Measurements from ENCODE around the gene CFDP1.

CFDP1 gene

DNA sequence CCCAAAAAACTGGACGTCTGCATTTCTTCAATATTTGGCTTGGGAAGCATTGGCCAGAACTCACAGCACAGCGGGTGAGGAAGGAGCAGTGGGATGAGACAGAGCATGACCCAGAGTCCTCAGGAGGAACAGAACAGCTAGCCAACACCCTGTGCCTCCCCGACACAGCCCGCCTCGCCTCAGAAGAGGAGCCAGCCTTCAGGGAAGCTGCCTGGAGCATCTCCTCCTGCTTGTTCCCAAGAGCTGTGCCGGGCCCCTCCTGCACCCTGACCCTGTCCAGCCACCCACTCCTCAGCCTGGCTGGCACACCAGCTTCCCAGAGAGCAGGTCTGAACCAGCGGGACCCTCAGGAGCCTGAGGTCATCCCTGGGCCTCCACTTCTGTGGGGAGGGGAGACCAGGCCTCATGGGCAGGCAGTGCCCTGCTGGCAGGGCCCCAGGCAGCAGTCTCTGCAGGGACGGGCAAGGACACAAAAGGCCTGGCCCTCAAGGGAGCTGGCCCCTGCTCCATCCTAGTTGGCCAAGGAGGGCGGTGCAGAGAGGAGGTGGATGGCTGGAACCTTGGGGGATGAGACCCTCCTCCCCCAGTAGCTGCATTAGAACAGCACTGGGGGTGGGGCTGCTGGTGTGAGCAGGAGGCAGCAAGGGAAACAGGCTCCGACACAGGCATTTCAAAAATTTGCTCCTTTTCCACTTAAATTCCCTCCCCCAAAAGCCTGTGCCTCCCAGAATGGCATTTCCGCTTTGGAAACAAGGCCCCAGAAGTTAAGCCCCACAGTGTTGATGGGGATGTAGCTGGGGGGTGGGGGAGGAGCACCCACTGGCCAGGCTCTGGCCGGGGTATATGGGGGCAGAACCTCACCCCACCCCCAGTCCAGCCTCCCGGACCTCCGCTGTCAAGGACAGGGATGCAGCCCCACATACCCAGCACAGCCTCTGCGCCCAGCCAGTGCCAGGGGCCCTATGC, 180.1 kb downstream of the CFDP1 start:
- DNase-seq (ENCODE audit: low read depth in 1 of 2, low spot score in 1 of 2): no peak

- DNase-seq (ENCODE audit: low read depth in 1 of 2, low spot score in 1 of 2): no peak
Measured at GRCh38 chr16:75252049-75252864, 181.0 kb downstream of the CFDP1 start.

DNA sequence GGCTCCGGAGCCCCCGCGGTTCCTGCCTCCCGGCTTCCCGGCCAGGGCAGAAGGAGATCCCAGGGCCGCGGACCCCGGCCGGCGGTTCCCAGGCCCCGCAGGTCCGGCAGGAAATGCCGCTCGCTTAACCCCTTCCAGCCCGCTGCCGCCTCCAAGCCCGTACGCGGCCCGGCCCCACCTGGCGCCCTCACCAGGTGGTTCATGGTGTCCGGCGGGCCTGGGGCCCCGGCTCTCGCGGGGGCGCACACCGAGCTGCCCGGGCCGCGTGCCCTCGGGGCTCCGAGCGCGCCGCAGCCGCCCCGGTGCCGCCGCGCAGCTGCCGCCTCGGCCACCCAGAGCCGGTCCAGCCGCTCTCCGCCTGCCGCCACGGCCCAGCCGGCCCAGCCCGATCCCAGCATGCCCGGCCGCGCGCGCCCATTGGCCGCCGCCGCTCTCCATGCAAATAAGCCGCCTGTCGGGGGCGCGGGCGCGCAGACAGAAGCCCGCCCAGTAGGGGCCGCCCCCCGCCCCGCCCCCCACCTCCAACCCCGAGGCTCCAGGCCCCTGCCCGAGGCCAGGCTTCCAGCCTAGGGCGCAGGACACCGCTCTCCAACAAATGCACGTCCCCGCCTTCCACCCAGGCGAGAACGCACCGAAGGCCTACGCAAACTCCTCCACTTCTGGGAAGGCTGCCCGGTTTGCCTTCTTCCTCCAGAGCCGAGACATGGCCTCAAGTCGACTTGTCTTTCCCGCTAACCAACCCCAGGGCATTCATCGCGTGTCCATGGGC, 181.8 kb downstream of the CFDP1 start, which contains the start of gene BCAR1:
TSS of gene BCAR1 (minus strand) at position 345 of the 769 bp plus-strand sequence. CDS start at position 203, 142 bp downstream.
- no peak for DNase-seq (ENCODE audit: low read depth in 1 of 2, low spot score in 1 of 2)

- no peak for DNase-seq (ENCODE audit: low read depth in 1 of 2, low spot score in 1 of 2)
Measured at GRCh38 chr16:75250809-75251279, 182.5 kb downstream of the CFDP1 start.

- no peak for DNase-seq (ENCODE audit: low read depth in 1 of 2, low spot score in 1 of 2)
Measured at GRCh38 chr16:75250089-75250808, 183.1 kb downstream of the CFDP1 start.

DNA sequence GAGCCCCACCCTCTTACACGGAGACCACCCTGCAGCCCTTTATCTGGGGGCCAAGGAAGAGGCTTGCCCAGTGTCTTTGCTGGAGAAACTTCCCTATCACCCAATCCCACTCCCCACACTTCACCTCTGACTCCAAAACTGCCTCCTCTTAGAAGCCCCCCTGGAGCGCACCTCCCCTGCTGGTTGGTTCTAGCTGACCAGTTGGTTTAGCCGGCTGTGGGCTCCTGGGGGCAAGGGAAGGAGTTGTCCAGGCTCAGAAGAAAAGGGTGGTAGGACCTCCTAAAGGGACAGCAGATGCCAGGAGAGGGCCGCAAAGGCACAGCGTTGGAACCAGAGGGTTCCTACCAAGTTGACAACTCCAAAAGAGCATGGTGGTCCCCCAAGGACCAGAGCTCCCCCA, 183.9 kb downstream of the CFDP1 start:
- no peak for DNase-seq (ENCODE audit: low read depth in 1 of 2, low spot score in 1 of 2)

DNA sequence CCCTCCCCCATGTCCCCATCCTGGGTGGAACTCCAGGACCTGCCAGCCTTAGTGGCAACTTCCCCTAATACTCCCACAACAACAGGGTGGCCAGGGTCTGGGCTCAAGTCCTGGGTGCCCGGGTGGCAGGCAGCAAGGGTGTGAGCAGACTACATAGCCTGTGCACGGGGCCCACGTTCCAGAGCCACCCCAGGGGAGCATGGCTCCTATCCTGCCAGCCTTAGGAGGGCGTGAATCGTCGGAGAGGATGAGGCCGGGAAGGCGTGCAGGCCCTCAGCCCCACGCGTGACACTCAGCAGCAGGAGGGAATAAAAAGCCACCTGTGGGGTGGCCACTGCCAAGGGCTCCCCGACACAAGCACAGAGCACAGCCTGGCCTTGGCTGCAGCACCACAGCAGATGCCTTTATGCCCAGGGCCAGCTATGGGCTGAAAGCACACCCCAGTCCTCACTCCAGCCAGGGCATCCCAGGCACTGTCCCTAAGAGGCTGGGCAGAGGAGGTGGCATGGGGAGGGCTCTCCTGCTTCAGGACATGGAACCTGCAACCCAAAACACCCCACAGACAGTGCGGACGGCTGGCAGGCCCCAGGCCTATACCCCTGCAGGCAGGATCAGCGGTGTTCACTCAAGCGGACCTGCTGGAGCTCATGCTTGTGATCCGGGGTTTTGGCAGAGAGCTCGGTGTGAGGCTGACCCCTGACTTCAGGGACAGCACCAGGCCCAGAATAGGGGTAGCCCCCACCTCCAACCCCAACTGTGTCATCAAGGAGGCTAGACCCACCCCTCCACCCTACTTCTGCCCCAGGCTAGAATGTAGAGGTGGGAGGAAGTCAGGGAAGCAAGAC, 184.5 kb downstream of the CFDP1 start:
- no peak for DNase-seq (ENCODE audit: low read depth in 1 of 2, low spot score in 1 of 2)

DNA sequence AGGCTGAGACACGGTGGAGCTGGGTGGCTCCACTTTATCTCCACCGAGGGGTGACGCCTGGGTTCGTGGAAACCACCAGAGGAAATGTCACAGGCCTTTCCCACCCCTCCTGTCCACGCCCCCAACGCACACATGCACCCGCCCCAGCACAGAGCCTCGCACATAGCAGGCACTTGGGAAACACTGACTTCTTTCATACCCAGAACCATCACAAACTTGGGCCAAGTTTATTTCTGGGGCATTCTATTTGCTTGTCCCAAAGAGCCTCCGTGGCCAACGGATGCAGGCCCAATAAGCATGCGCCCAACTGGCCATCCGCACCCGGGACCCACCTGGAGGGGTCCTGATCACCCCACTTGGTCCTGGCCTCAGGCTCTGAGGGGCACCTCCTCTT, 185.2 kb downstream of the CFDP1 start:
- DNase-seq (ENCODE audit: low read depth in 1 of 2, low spot score in 1 of 2): no peak

GRCh38 chr16:75247249-75247648, 186.1 kb downstream of the CFDP1 start:
- no peak for DNase-seq (ENCODE audit: low read depth in 1 of 2, low spot score in 1 of 2)

GRCh38 chr16:75246504-75247205, 186.6 kb downstream of the CFDP1 start:
- DNase-seq (ENCODE audit: low read depth in 1 of 2, low spot score in 1 of 2): no peak

- no peak for DNase-seq (ENCODE audit: low read depth in 1 of 2, low spot score in 1 of 2)
Measured at GRCh38 chr16:75244844-75245758, 188.2 kb downstream of the CFDP1 start.

- no peak for DNase-seq (ENCODE audit: low read depth in 1 of 2, low spot score in 1 of 2)
Measured at GRCh38 chr16:75244225-75244809, 189.0 kb downstream of the CFDP1 start.

All from stimulated activated CD4-positive, alpha-beta T cell treated with anti-CD3 and anti-CD28 coated beads, Interleukin-15, amount 100 ng/mL, for 1 hour (primary cell).